Esophagus squamous epithelium (tissue), 5 donors: ENCODE data around the gene WDR86. TPM values are rescaled to one million over a fixed set of nuclear protein-coding genes. Genes with fewer than 3 reads are reported as not detected.

Experiments
- DNase-seq: peaks from one replicate; lab custom pipeline; 2025; lab: John Stamatoyannopoulos, UW
- H3K27ac ChIP-seq, 4 donors: fragments of 200-600 bp; sonication (generic); one replicate each; pipeline ENCODE4 v1.5.1; 2016 to 2019; ENCODE audit warnings: mild to moderate bottlenecking in 1 of 4
- H3K27me3 ChIP-seq, 4 donors: fragments of 200-600 bp; sonication (generic); 1 replicate in 3 of 4; 2 replicates in 1 of 4; pipeline versions ENCODE4 v1.5.1 to v1.6.0; 2017 to 2021; ENCODE audit warnings: antibody characterized with exemption in 1 of 4
- H3K36me3 ChIP-seq, 3 donors: fragments of 200-600 bp; sonication (generic); one replicate each; pipeline ENCODE4 v1.5.1; 2016 to 2019
- H3K4me1 ChIP-seq, 3 donors: fragments of 200-600 bp; sonication (generic); one replicate each; pipeline ENCODE4 v1.5.1; 2017 to 2019
- H3K4me3 ChIP-seq, 4 donors: fragments of 200-600 bp; sonication (generic); 1 replicate in 3 of 4; 2 replicates in 1 of 4; pipeline ENCODE4 v1.5.1; 2016 to 2019; ENCODE audit warnings: mild to moderate bottlenecking in 2 of 4, moderate library complexity in 1 of 4
- H3K9me3 ChIP-seq, 3 donors: fragments of 200-600 bp; sonication (generic); one replicate each; pipeline ENCODE4 v1.5.1; 2016 to 2019
- CTCF ChIP-seq, 6 experiments: fragments of 450-650 bp in 4 of 6; fragments of 200-600 bp in 2 of 6; sonication (generic) in 2 of 6; IDR thresholded peaks; one replicate each; pipeline ENCODE4 v1.5.1; 2016 to 2019; ENCODE audit warnings: antibody characterized with exemption in 6 of 6, mild to moderate bottlenecking in 4 of 6, moderate library complexity in 4 of 6
- POLR2A ChIP-seq, 4 donors: fragments of 450-650 bp; IDR thresholded peaks; one replicate each; pipeline ENCODE4 v1.6.1; 2017; ENCODE audit warnings: antibody characterized with exemption in 4 of 4, mild to moderate bottlenecking in 4 of 4, moderate library complexity in 3 of 4
- WGBS, 2 donors: methylation state at CpG; one replicate each; pipeline ENCODE4 v1.1.5; 2018; 5-methylcytosine and 5-hydroxymethylcytosine counted together
- intact Hi-C: fragments of 100-400 bp; cut with DNase I; formaldehyde crosslinking; loops from one replicate; pipeline ENCODE4 v1.15.0; 2022
- small RNA-seq, 4 donors: library from RNA; depleted of rRNA; stranded (forward); fragments of <200 nt; gene quantifications; one replicate each; pipeline ENCODE3, GENCODE V24; 2016
- total RNA-seq, 4 donors: library from RNA; depleted of rRNA; stranded (reverse); fragments of >200 nt; gene quantifications; one replicate each; pipeline ENCODE4 v1.1.0, GENCODE V29; 2016
- donor health status: DM: yes; HTN: yes; CAD: no.

The WDR86 gene
- total RNA-seq, 4 donors from 2014 or later, result 0.53 to 4.6 (median 1.5) TPM

GRCh38 chr7:151338809-151339208 lies 71.0 kb downstream of the WDR86 start:
- H3K4me3 ChIP-seq, result no peak overlapping the region
- no peak for DNase-seq
- intact Hi-C loops, result no loop called here
- no peak overlapping the region for H3K27ac ChIP-seq
- TF ChIP-seq POLR2A (IDR thresholded peaks at IDR 0.05) (no peak), CTCF (IDR thresholded peaks at IDR 0.05) (no peak)
- H3K9me3 ChIP-seq, result no peaks in the 10 kb centered on the region
- 95 to 96% methylated on average over 3 of the region's 3 CpGs for WGBS, 2 donors
- H3K27me3 ChIP-seq, result no peaks in the 10 kb centered on the region
- H3K36me3 ChIP-seq, result no peaks in the 10 kb centered on the region
- H3K4me1 ChIP-seq, result peaks cover 4 to 25% (median 19%) of the 10 kb centered on the region in 3 donors

- TF ChIP-seq POLR2A (IDR thresholded peaks at IDR 0.05) (no peak), CTCF (IDR thresholded peaks at IDR 0.05) (no peak)
- WGBS, 2 donors, result no CpG with 5 or more reads among the region's 2 CpGs
- intact Hi-C loops, result no loop called here
Observed at GRCh38 chr7:151337346-151337745, 72.5 kb downstream of the WDR86 start.

GRCh38 chr7:151336027-151336708 lies 73.7 kb downstream of the WDR86 start:
- Histone ChIP-seq H3K36me3 (no peaks in the 10 kb centered on the region), H3K27ac (no peak overlapping the region), H3K9me3 (no peaks in the 10 kb centered on the region), H3K4me1 (peaks cover 2 to 5% (median 3%) of the 10 kb centered on the region in 3 donors), H3K27me3 (no peaks in the 10 kb centered on the region), H3K4me3 (no peak overlapping the region)
- intact Hi-C loops, result no loop called here
- WGBS, 2 donors, result 51 to 53% methylated on average over 12 of the region's 12 CpGs
- DNase-seq, result no peak
- no peak for TF ChIP-seq POLR2A (IDR thresholded peaks at IDR 0.05)
- no peak for TF ChIP-seq CTCF (IDR thresholded peaks at IDR 0.05)

More at GRCh38 chr7:151337346-151337745, 72.5 kb downstream of the WDR86 start:
- DNase-seq, result no peak
- H3K27ac ChIP-seq, result no peak overlapping the region
- peaks cover 4 to 10% (median 6%) of the 10 kb centered on the region in 3 donors for H3K4me1 ChIP-seq
- no peaks in the 10 kb centered on the region for H3K36me3 ChIP-seq
- H3K9me3 ChIP-seq, result no peaks in the 10 kb centered on the region
- H3K27me3 ChIP-seq, result no peaks in the 10 kb centered on the region
- no peak overlapping the region for H3K4me3 ChIP-seq

- no peak for DNase-seq
- TF ChIP-seq POLR2A (IDR thresholded peaks at IDR 0.05), result no peak
- TF ChIP-seq CTCF (IDR thresholded peaks at IDR 0.05), result no peak
- intact Hi-C loops, result no loop called here
Observed at GRCh38 chr7:151334628-151335027, 75.2 kb downstream of the WDR86 start.

More at GRCh38 chr7:151334628-151335027, 75.2 kb downstream of the WDR86 start:
- Histone ChIP-seq H3K4me3 (no peak overlapping the region), H3K9me3 (no peaks in the 10 kb centered on the region), H3K27me3 (no peaks in the 10 kb centered on the region), H3K36me3 (no peaks in the 10 kb centered on the region), H3K4me1 (no peaks in the 10 kb centered on the region), H3K27ac (no peak overlapping the region)
- 33 to 53% methylated on average over 1 of the region's 1 CpG for WGBS, 2 donors

Small RNA genes within 50 kb of the gene (small RNA-seq; reads per million reads assigned to genes)
- 0 reads per million in 4 donors for gene MIR3907

Other genes starting within 250 kb of the WDR86 start
- gene GBX1, start 242.3 kb downstream of the WDR86 start, total RNA-seq, result not detected
- gene ASB10, start 222.8 kb downstream of the WDR86 start, total RNA-seq, result not detected
- not detected for gene H2BK1, start 199.6 kb downstream of the WDR86 start, total RNA-seq
- gene ABCF2, start 182.8 kb downstream of the WDR86 start, total RNA-seq, result 10 to 100 TPM; 27.0 to 44.7 (median 40.5) TPM
- gene CHPF2, start 177.6 kb downstream of the WDR86 start, total RNA-seq, result 10 to 100 TPM; 21.8 to 23.5 (median 22.3) TPM
- 10 to 100 TPM in 1 of 4 donors, 1 to 10 TPM in 3; 2.5 to 11.6 (median 6.3) TPM for gene SMARCD3, start 161.3 kb downstream of the WDR86 start, total RNA-seq
- 10 to 100 TPM; 16.8 to 46.7 (median 26.1) TPM for gene NUB1, start 68.2 kb downstream of the WDR86 start, total RNA-seq
- gene CRYGN, start 30.1 kb upstream of the WDR86 start, total RNA-seq, result under 1 TPM in 1 of 4 donors, not detected in 3; 0.19 TPM
- 10 to 100 TPM; 37.1 to 82.6 (median 54.4) TPM for gene RHEB, start 109.9 kb upstream of the WDR86 start, total RNA-seq